Stimulated activated CD4-positive, alpha-beta T cell treated with anti-CD3 and anti-CD28 coated beads, Interleukin-15, amount 100 ng/mL, for 1 hour (primary cell): Measurements from ENCODE around the gene TCTN3.
"Not testable (repeated sequence)": the region's sequence is repeated elsewhere in the genome, so short reads cannot be mapped to it uniquely, and the experiment has no call there.

ENCODE experiments used
- DNase-seq, 2 donors: peaks; one replicate each; pipeline ENCODE4 v3.0.0-alpha.2; 2020; ENCODE audit warnings: low read depth in 1 of 2, low spot score in 1 of 2

The TCTN3 gene

DNA sequence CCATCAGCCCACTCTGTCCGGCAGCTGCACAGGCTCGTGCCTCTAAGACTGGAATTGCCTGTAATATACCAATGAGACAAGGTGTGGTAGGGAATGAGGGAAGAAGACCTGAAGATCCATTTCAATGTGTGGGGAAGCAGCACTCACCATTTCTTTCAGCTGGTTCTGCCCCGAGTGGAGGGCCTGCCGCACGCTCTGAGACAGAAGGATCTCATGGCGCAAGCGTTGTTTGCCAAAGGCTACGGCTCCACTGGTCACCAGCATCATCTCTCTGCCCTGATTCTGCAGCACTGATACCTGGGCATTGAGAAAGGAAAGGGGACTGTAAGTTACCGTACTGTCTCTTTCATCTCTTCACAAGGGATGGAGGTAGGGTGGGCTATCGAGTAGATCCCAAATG, 56.6 kb downstream of the TCTN3 start:
- no peak for DNase-seq

- DNase-seq: no peak
Observed at GRCh38 chr10:95635319-95635733, 58.4 kb downstream of the TCTN3 start.

DNA sequence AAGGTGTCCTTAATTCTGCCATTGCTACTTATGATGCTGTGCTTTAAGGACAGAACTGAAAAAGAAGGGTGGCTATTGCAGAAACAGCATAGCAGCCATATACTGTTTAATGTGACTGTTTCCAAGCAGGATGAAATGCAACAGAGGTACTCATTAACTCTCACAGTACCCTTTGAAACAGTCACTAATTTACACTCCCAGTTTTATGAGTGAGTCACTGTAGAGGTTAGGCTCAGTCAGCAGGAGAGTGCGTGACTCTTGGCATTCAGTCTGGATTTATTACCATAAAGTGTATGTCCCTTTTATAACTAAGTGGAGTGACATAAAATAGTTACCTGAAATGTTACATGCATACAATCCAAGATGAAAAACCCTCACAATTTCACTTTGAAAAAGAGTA, 64.9 kb downstream of the TCTN3 start:
- no peak for DNase-seq

DNA sequence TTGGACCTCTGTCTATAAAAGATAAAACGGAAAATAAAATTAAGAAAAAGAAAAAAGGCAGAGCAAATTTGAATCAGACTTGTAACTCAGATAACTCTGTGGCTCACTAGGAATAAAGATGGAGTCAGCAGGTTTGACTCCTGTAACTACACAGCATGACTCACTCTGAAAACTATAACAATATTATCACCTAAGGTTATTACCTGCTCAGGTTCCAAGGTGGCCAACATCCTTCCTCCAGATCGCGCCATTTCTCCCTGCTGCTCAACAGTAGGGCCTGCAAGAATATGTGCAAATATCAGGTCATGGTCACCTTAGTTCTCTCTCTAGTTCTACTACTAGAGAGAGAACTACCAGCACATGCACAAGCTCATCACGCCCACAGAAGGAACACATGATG, 67.2 kb downstream of the TCTN3 start:
- no peak for DNase-seq

GRCh38 chr10:95620415-95620814, 73.3 kb downstream of the TCTN3 start:
- DNase-seq: not testable (repeated sequence)

- DNase-seq: no peak
Observed at GRCh38 chr10:95618101-95618500, 75.6 kb downstream of the TCTN3 start.

DNA sequence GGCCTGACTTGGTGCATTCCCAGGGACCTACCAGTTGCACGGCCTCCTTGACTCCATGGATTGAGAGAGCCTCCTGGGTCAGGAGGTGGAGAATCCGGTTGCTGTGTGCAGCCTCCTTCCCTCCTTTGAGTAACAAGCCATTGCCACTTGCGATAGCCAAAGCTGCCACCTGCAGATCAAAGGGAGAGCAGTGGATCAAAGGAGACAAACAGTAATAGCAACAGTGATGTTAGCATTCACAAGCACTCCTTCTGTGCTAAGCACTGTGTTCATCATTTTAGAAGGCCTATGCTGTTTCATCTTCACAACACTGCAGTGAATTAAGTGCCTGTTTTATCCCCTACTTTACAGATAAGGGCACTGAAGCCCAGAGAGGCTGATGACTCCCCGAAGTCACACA, 77.3 kb downstream of the TCTN3 start:
- DNase-seq: no peak
